Activated naive CD8-positive, alpha-beta T cell treated with anti-CD3 and anti-CD28 coated beads for 36 hours (primary cell): Measurements from ENCODE around the gene PLAU. TPM values are rescaled to one million over a fixed set of nuclear protein-coding genes. Genes with fewer than 3 reads are reported as not detected.

Experiments used
- DNase-seq: peaks from one replicate; pipeline ENCODE4 v3.0.0; 2021
- H3K27ac Mint-ChIP-seq: one replicate; pipeline ENCODE4 v1.8.0; 2022; ENCODE audit warnings: mild to moderate bottlenecking, moderate library complexity, mixed read lengths
- H3K27me3 Mint-ChIP-seq: one replicate; pipeline ENCODE4 v1.8.0; 2022; ENCODE audit warnings: mild to moderate bottlenecking, mixed read lengths
- H3K36me3 Mint-ChIP-seq: one replicate; pipeline ENCODE4 v1.8.0; 2021; ENCODE audit warnings: mild to moderate bottlenecking, mixed read lengths
- H3K4me1 Mint-ChIP-seq: one replicate; pipeline ENCODE4 v1.8.0; 2021; ENCODE audit warnings: mixed read lengths
- H3K4me3 Mint-ChIP-seq: one replicate; pipeline ENCODE4 v1.8.0; 2022; ENCODE audit warnings: mild to moderate bottlenecking, moderate library complexity, mixed read lengths
- H3K9me3 Mint-ChIP-seq: one replicate; pipeline ENCODE4 v1.8.0; 2022; ENCODE audit warnings: mixed read lengths
- total RNA-seq, 2 experiments: library from RNA; stranded (reverse); gene quantifications; one replicate each; pipeline ENCODE4 v1.2.3, GENCODE V29; 2021

The PLAU gene
- total RNA-seq, 2 experiments from 2014 or later, result 0.12 TPM; not detected in 1

DNA sequence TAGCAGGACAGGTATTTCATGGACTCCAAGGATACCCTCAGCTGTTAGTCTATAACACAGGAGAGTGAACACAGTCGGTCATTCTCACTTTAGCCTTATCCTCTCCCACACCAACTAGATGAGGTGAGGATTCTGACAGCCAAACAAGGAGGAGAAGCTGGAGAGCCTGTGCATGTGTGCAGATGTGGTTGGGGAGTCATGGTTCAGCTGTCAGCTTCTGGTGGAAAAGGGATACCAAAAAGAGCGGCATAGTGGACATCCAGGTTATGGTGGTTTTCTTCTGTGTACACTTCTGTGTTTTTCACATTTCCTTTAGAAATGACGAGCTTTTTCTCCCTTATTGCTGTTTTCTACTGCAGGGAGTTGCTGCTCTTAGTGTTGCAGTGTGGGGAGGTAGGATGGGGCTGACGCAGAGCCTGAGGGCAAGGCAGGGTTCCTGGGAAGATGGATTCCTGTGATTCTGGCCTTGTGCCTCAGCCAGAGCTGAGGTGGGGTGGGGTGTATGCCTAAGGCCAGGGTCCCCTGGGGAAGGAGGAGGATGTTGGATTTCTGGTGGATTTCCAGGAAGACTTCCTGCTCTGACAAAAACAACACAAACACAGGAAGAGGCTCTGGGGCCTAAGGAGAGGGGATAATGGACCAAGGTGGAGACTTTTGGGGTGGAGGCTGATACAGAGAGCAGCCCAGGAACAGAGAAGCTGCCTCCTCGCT lies 26.6 kb downstream of the PLAU start:
- H3K4me3 Mint-ChIP-seq, result no peak overlapping the region
- H3K27me3 Mint-ChIP-seq, result peaks cover 12% of the 10 kb centered on the region
- peaks cover 9% of the 10 kb centered on the region for H3K4me1 Mint-ChIP-seq
- H3K9me3 Mint-ChIP-seq, result no peaks in the 10 kb centered on the region
- no peak for DNase-seq
- H3K27ac Mint-ChIP-seq, result no peak overlapping the region
- no peaks in the 10 kb centered on the region for H3K36me3 Mint-ChIP-seq

DNA sequence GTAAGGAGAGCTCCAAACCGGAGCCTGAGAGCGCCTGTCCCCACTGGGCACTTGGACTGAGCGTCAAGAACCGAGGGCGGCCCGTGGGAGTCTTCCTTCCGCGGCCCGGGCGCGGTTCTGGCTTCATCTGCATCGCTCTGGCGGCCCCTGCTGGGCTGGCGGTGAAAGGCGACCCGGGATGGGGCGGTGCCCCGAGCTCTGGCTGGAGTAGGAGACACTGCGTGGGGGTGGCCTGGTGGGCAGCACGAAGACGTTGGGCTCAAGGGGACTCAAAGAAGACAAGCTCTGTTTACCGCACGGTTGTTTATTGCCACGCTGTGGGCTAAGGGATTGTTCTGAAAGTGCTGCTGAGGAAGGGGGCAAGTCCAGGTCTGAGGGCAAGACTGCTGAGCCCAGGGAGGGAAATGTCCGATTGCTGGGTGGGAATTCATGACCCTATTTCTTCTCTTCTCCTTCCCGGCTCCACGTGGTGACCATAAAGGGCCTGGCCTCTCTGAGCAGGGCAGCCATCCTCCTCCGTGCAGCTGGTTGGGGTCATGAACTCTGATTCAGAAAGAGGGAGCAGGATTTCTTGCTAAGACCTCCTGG lies 29.8 kb downstream of the PLAU start:
- Mint-ChIP-seq H3K9me3 (no peaks in the 10 kb centered on the region), H3K27ac (no peak overlapping the region), H3K4me1 (peaks cover 4% of the 10 kb centered on the region), H3K36me3 (no peaks in the 10 kb centered on the region), H3K27me3 (peaks cover 12% of the 10 kb centered on the region), H3K4me3 (no peak overlapping the region)
- peak; percentile 84 for DNase-seq

DNA sequence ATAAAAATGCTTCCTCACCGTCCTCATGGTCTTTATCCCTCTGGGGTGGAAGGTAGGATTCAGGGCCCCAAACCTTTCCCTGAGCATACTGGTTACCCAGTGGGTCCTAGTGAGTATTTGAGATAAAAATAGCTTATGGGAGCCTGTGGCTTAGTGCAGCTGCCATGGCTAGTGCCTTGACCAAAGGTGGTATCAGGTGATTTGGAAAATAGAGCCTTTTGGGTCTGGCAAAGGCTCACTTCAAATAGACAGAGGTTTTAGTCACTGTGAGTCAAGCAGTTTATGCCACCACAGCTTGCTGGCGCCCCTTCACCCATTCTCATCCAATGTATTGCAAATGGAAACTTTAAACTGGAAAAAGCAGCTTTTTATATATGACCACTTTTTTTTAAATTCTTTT lies 30.4 kb downstream of the PLAU start:
- Mint-ChIP-seq H3K4me1 (peaks cover 4% of the 10 kb centered on the region), H3K27me3 (peaks cover 12% of the 10 kb centered on the region), H3K36me3 (no peaks in the 10 kb centered on the region), H3K9me3 (no peaks in the 10 kb centered on the region), H3K27ac (no peak overlapping the region), H3K4me3 (no peak overlapping the region)
- DNase-seq, result no peak

DNA sequence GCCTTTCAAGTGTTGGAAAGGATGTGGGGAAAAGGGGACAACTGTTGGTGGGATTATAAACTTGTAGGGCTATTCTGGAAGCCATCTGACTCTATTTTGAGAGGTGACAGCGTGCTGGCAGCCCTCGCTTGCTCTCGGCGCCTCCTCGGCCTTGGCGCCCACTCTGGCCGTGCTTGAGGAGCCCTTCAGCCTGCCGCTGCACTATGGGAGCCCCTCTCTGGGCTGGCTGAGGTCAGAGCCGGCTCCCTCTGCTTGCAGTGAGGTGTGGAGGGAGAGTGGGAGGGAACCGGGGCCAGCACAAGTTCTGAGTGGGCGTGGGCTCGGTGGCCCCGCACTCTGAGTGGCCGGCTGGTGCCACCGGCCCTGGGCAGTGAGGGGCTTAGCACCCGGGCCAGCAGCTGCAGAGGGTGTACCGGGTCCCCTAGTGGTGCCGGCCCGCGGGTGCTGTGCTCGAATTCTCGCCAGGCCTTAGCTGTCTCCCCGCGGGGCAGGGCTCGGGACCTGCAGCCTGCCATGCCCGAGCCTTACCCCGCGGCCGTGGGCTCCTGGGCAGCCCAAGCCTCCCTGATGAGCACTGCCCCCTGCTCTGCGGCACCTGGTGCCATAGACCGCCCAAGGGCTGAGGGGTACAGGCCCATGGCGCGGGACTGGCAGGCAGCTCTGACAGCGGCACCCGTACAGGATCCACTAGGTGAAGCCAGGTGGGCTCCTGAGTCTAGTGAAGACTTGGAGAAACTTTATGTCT lies 33.6 kb downstream of the PLAU start:
- H3K4me1 Mint-ChIP-seq, result peaks cover 4% of the 10 kb centered on the region
- H3K27ac Mint-ChIP-seq, result no peak overlapping the region
- H3K4me3 Mint-ChIP-seq, result no peak overlapping the region
- no peaks in the 10 kb centered on the region for H3K36me3 Mint-ChIP-seq
- DNase-seq, result no peak
- peaks cover 12% of the 10 kb centered on the region for H3K27me3 Mint-ChIP-seq
- H3K9me3 Mint-ChIP-seq, result no peaks in the 10 kb centered on the region

DNA sequence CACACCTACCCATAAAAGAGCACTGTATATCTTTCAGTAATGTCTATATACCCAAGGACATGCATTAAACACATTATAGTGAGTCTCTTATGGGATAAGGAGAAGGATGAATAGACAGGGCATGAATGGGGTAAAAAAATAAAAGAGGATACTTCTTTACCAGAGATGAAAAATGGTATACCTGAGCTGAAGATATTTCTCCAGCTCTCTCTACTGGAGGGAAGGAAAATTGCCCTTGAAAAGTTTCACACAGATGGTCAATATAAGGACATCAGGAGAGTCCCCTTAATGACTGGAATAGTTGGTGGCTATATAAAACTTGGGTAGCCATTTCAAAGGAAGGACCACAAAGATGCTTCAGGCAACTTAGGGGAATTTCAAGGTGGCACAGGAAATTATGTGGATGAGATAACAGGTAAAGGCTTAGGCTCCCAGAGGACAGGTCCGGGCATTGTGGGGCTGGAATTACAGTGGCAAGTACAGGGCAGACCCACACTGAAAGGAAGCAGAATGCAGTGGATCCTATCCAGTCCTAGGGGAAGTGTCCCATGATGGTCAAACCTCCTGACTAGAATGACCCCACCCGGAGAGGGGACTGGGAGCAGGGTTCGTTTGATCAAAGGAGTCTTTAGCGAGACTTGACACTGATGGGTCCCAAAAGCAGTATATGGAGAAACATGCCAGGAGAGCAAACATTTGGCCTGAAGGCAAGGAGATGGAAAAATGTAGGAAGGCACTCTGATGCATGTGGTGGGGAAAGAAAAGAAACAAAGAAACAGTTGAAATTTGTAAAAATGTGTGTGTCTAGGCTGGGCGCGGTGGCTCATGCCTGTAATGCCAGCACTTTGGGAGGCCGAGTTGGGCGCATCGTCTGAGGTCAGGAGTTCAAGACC lies 35.6 kb downstream of the PLAU start:
- H3K27ac Mint-ChIP-seq, result no peak overlapping the region
- H3K4me3 Mint-ChIP-seq, result no peak overlapping the region
- H3K36me3 Mint-ChIP-seq, result no peaks in the 10 kb centered on the region
- DNase-seq, result no peak
- H3K9me3 Mint-ChIP-seq, result no peaks in the 10 kb centered on the region
- H3K27me3 Mint-ChIP-seq, result peaks cover 6% of the 10 kb centered on the region
- no peaks in the 10 kb centered on the region for H3K4me1 Mint-ChIP-seq

DNA sequence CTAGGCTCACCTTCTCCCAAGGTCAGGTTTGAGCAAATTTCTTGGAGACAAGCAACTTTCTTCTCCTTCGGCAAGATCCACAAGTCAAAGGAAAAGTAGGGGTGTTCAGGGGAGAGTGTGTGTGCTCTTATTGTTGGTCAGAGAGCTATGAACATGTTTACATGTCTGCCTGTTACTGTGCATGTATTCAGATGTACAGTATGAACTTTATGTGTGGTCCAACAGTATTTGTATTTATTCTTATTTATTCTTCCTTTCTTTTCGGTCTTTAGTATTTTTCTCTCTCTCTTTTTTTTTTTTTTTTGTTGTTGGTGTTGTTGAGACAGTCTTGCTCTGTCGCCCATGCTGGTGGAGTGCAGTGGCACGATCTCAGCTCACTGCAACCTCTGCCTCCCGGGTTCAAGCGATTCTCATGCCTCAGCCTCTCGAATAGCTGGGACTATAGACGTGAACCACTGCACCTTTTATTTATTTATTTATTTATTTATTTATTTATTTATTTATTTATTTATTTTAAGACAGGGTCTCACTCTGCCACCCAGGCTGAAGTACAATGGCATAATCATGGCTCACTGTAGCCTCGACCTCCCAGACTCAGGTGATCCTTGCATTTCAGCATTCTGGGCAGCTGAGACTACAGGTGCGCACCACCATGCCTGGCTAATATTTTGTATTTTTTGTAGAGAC lies 38.2 kb downstream of the PLAU start:
- Mint-ChIP-seq H3K9me3 (no peaks in the 10 kb centered on the region), H3K36me3 (no peaks in the 10 kb centered on the region), H3K27ac (no peak overlapping the region), H3K27me3 (no peaks in the 10 kb centered on the region), H3K4me3 (no peak overlapping the region), H3K4me1 (peaks cover 6% of the 10 kb centered on the region)
- DNase-seq, result no peak

DNA sequence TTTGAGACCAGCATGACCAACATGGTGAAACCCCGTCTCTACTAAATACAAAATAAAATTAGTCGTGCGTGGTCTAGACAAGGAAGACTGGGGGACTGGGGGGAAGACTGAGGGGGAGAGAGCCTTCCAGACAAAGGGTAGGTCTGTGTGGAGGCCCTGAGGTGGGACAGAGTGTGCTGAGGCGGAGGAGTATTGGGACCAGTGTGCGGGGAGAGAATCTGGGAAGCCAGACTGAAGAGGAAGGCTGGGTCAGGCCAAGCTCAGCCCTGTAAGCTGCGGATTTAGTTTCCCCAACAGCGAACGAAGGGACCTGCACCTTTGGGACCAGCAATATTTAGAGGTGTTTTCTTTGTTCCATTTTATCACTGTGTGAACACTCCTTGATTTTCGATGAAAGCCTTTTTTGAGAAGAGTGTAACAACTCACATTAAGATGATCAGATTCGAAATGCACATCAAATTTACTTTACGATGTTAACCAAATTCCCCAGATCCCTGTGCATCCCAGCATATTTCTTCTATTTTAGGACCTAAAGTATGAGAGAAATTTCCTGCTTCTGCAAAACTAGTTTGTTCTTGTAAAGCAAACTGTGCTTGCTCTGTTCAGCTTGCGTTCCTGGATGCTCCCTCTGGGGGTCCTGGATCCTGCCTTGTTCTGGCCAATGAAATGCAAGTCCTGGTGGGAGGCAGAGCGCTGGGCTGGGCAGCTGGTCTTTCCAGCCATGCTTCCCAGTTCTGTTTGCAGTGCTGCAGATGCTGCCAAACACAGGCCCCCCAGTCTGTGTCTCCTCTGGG lies 39.4 kb downstream of the PLAU start:
- peaks cover 6% of the 10 kb centered on the region for H3K4me1 Mint-ChIP-seq
- H3K27me3 Mint-ChIP-seq, result no peaks in the 10 kb centered on the region
- no peak overlapping the region for H3K27ac Mint-ChIP-seq
- no peak overlapping the region for H3K4me3 Mint-ChIP-seq
- H3K36me3 Mint-ChIP-seq, result no peaks in the 10 kb centered on the region
- no peak for DNase-seq
- H3K9me3 Mint-ChIP-seq, result no peaks in the 10 kb centered on the region

DNA sequence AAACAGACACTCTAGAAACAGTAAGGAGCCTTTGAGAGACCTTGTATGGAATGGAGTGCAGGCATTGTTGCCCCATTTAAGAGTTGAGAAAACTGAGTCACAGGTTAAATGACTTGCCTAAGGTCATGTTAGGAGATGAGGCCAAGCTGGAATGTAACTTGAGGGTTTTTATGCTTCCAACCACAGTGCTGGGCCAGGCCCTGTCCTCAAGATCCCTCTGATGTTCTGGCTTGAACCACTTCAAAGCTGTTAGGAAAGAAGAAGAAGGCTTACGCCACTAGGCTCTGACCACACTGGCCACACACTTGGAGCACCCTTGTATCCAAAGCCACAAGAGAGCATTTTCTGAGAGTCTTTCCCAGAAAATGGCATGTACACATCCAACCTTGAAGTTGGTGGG lies 42.7 kb downstream of the PLAU start:
- DNase-seq, result no peak
- Mint-ChIP-seq H3K27ac (no peak overlapping the region), H3K4me3 (no peak overlapping the region), H3K36me3 (no peaks in the 10 kb centered on the region), H3K9me3 (no peaks in the 10 kb centered on the region), H3K27me3 (no peaks in the 10 kb centered on the region), H3K4me1 (peaks cover 27% of the 10 kb centered on the region)

DNA sequence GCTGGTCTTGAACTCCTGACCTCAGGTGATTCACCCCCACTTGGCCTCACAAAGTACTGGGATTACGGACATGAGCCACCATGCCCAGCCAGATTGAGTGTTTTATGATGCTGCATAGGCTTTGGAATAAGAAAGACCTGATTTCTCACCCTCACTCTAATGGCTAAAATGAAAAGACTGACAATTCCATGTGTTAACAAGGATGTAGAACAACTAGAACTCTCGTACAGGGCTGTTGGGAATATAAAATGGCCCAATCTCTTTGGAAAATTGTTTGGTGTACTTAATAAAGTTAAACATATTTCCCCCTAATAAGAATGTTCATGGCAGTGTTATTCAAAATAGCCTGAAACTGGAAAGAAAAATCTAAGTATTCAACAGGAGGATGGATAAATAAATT lies 43.8 kb downstream of the PLAU start:
- no peak for DNase-seq
- Mint-ChIP-seq H3K27me3 (no peaks in the 10 kb centered on the region), H3K27ac (no peak overlapping the region), H3K4me1 (peaks cover 29% of the 10 kb centered on the region), H3K36me3 (no peaks in the 10 kb centered on the region), H3K9me3 (no peaks in the 10 kb centered on the region), H3K4me3 (no peak overlapping the region)

DNA sequence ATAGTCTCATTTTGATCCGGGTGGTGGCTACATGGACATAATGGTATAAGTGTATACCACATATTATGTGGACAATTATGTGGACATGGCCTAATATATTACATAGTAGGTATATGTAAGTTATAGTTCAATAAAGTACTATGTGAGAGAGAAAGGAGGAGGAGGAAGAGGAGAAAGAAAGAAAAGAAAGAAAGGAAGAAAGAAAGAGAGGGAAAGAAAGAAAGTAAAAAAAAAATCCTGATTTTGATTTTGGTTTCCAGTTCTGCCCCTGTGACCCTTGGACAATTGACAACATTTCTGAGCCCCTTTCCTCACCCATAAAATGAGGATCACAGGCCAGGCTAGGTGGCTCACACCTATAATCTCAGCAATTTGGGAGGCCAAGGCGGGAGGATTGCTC lies 44.8 kb downstream of the PLAU start:
- no peak for DNase-seq
- Mint-ChIP-seq H3K4me3 (no peak overlapping the region), H3K27me3 (no peaks in the 10 kb centered on the region), H3K36me3 (no peaks in the 10 kb centered on the region), H3K9me3 (no peaks in the 10 kb centered on the region), H3K27ac (no peak overlapping the region), H3K4me1 (peaks cover 36% of the 10 kb centered on the region)

DNA sequence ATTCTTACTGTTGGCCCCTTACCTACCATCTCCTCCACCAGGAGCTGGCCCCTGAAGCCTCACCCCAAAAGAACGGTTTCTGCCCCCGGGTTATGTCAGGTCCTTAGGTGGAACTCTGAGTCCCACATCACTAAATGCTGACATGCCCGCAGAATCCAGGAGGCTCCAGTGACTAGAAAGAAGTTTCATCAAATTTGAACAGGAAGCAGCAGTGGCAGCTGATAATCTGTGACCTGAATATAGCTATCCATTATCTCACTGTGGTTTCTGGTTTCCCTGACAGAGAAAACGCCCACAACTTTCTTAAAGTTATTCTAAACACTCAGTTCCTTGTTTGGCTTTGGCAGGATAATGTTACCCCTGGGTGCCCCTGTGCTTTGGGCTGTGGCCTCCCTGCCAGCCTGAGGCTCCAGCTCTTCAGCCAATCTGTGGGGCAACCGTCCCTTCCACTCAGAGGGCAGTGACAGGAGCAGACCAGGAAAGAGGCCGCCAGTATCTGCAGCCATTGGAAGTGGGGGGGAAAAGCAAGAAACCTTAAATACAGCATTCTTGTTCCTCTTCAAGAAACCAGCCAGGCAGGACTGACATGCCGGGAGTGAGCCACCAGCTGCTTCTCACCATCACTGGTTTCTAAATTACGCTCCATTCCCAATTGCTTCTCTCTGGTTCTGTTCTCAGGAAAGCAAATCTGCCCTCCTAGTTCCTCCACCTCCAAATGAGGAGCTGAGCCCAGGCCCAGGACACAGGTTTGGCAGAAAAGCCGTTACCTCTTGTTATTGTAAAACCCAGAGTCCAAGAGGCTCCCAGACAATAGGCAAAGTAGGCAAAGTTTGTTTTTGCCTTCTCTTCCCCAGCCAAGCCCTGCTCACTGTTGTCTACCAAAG lies 45.8 kb downstream of the PLAU start:
- Mint-ChIP-seq H3K4me3 (no peak overlapping the region), H3K27ac (peak overlapping the region; percentile 75), H3K4me1 (peaks cover 36% of the 10 kb centered on the region), H3K36me3 (no peaks in the 10 kb centered on the region), H3K27me3 (no peaks in the 10 kb centered on the region), H3K9me3 (no peaks in the 10 kb centered on the region)
- DNase-seq, result peak; percentile 29

DNA sequence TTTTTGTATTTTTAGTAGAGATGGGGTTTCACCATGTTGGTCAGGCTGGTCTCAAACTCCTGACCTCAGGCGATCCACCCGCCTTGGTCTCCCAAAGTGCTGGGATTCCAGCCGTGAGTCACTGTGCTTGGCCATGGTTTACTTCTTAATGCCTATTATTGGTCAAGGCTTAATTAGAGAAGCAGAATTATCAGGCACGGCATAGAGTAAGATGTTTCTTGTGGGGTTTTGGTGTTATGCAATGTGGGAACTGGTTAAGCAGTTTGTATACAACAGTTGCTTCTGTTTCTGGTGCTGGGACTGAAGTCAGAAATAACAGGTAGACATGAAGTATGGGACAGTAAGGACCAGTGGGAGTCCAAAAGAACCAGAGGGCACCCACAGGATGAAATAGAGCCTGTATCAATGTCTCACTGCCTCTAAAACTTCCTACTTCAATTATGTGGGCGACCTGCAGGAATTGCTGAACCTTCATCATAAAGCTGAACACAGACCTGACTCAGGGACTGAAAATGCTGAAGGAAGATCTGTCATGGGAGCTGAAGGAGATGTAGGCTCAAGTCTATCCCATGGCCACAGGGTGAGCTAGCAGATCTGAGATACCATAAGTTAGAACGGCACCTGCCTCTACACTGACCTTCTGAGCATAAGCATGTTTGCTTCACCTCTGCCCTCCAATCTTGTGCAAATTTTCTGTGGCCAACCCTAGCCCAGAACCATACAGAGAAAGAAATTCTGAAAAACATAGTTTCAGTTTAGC lies 48.7 kb downstream of the PLAU start:
- Mint-ChIP-seq H3K4me3 (no peak overlapping the region), H3K36me3 (no peaks in the 10 kb centered on the region), H3K4me1 (peaks cover 30% of the 10 kb centered on the region), H3K27ac (no peak overlapping the region), H3K9me3 (no peaks in the 10 kb centered on the region), H3K27me3 (no peaks in the 10 kb centered on the region)
- no peak for DNase-seq

DNA sequence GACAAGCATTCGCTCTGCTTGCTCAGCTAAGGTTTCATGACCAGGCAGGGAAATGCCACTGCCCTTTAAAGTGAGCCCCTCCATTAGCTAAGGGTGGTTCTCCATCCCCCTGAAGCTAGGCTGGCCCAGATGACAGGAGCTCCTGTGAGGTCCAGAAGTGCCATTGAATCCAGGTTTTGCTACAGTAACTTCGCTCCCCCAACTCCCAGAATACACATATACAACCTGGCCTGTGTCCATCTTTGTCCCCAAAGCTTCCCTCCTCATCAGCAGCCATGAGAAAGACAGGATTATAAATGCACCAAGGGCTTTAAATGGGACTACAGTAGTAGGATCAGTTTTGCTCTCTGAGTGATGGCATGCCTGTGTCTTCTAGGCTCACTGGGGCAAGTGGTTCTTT lies 51.5 kb downstream of the PLAU start:
- H3K4me1 Mint-ChIP-seq, result peaks cover 12% of the 10 kb centered on the region
- H3K36me3 Mint-ChIP-seq, result no peaks in the 10 kb centered on the region
- no peak for DNase-seq
- no peak overlapping the region for H3K27ac Mint-ChIP-seq
- H3K27me3 Mint-ChIP-seq, result peaks cover 3% of the 10 kb centered on the region
- no peak overlapping the region for H3K4me3 Mint-ChIP-seq
- H3K9me3 Mint-ChIP-seq, result no peaks in the 10 kb centered on the region
